Breast epithelium (tissue), 4 donors: ENCODE measurements around the gene ABCA6. TPM values are rescaled to one million over a fixed set of nuclear protein-coding genes. Genes with fewer than 3 reads are reported as not detected.
A peak's percentile ranks its signal among the peaks of the same experiment; 100 is the strongest.

Experiments
- DNase-seq, 2 donors: peaks; one replicate each; pipeline ENCODE4 v3.0.0-alpha.2; 2019; ENCODE audit warnings: low spot score in 2 of 2
- H3K27ac ChIP-seq, 2 donors: fragments of 200-600 bp; sonication (generic) in 1 of 2; one replicate each; pipeline ENCODE4 v1.5.1; 2016 to 2019; ENCODE audit warnings: mild to moderate bottlenecking in 1 of 2
- H3K27me3 ChIP-seq, 2 donors: fragments of 200-600 bp; sonication (generic) in 1 of 2; one replicate each; pipeline versions ENCODE4 v1.5.1 to v1.6.0; 2017 to 2019; ENCODE audit warnings: control low read depth in 1 of 2, mild to moderate bottlenecking in 1 of 2
- H3K36me3 ChIP-seq: fragments of 200-600 bp; one replicate; pipeline ENCODE4 v1.5.1; 2019
- H3K4me1 ChIP-seq, 2 donors: fragments of 200-600 bp; sonication (generic); one replicate each; pipeline ENCODE4 v1.5.1; 2016 to 2019; ENCODE audit warnings: control low read depth in 1 of 2
- H3K4me3 ChIP-seq, 3 donors: fragments of 200-600 bp; sonication (generic); 1 replicate in 2 of 3; 2 replicates in 1 of 3; pipeline ENCODE4 v1.5.1; 2016 to 2019; ENCODE audit warnings: mild to moderate bottlenecking in 3 of 3, moderate library complexity in 2 of 3
- H3K9me3 ChIP-seq, 2 donors: fragments of 200-600 bp; sonication (generic) in 1 of 2; one replicate each; pipeline ENCODE4 v1.5.1; 2016 to 2019; ENCODE audit warnings: control low read depth in 1 of 2
- POLR2A ChIP-seq: fragments of 450-650 bp; IDR thresholded peaks from one replicate; pipeline ENCODE4 v1.6.1; 2016; ENCODE audit warnings: antibody characterized with exemption, mild to moderate bottlenecking, moderate library complexity
- POLR2AphosphoS5 ChIP-seq, 3 donors: sonication (generic); formaldehyde crosslinking; IDR thresholded peaks; one replicate each; pipeline ENCODE4 v1.6.1; 2017; ENCODE audit warnings: antibody characterized with exemption in 3 of 3
- intact Hi-C: fragments of 100-400 bp; cut with DNase I; formaldehyde crosslinking; loops from one replicate; pipeline ENCODE4 v1.15.1; 2023; ENCODE audit warnings: low total_unique reads
- total RNA-seq, 3 donors: library from RNA; depleted of rRNA; stranded (reverse); fragments of >200 nt; gene quantifications; one replicate each; pipeline ENCODE4 v1.1.0, GENCODE V29; 2016
- TF ChIP-seq, protein P1 (sequence below), 3 donors: fragments of 450-650 bp; IDR thresholded peaks; one replicate each; pipeline ENCODE4 v1.5.1; 2016 to 2017; ENCODE audit warnings: antibody characterized with exemption in 3 of 3, mild to moderate bottlenecking in 3 of 3, moderate library complexity in 3 of 3

Gene ABCA6
- total RNA-seq, 3 donors from 2014 or later, result 61.2 to 198 (median 122) TPM

DNA sequence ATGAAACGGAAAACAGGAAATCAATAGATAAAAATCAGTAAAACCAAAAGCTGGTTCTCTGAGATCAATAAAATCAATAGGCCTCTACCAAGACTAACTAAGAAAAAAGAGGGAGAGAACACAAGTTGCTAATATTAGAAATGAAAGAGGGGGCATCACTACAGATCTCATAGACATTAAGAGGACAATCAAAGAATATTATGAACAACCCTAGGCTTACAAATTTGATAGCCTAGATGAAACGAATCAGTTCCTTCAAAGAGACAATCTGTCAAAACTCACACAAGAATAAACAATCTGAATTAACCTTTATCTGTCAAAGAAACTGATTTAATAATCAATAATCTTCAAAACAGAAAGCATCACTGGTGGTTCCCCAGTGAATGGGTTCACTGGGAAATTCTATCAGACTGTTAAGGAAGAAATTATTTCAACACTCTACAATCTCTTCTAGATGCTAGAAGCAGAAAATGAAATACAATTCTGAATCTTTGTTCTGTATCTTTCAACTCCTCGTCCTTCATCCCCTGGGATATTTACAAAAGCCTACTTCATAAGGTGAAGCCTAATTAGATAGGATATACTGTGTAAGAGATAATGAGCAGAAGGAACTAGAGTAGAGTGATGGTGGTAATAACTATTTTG is 85.4 kb downstream of the ABCA6 start:
- DNase-seq, result no peak
- H3K4me1 ChIP-seq, result no peaks in the 10 kb centered on the region
- H3K27me3 ChIP-seq, result no peaks in the 10 kb centered on the region
- H3K27ac ChIP-seq, result no peak overlapping the region
- H3K36me3 ChIP-seq, result no peaks in the 10 kb centered on the region
- TF ChIP-seq, protein P1, sequence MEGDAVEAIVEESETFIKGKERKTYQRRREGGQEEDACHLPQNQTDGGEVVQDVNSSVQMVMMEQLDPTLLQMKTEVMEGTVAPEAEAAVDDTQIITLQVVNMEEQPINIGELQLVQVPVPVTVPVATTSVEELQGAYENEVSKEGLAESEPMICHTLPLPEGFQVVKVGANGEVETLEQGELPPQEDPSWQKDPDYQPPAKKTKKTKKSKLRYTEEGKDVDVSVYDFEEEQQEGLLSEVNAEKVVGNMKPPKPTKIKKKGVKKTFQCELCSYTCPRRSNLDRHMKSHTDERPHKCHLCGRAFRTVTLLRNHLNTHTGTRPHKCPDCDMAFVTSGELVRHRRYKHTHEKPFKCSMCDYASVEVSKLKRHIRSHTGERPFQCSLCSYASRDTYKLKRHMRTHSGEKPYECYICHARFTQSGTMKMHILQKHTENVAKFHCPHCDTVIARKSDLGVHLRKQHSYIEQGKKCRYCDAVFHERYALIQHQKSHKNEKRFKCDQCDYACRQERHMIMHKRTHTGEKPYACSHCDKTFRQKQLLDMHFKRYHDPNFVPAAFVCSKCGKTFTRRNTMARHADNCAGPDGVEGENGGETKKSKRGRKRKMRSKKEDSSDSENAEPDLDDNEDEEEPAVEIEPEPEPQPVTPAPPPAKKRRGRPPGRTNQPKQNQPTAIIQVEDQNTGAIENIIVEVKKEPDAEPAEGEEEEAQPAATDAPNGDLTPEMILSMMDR (IDR thresholded peaks at IDR 0.05), result no peak
- intact Hi-C loops, result no loop called here
- no peaks in the 10 kb centered on the region for H3K9me3 ChIP-seq
- H3K4me3 ChIP-seq, result no peak overlapping the region

DNA sequence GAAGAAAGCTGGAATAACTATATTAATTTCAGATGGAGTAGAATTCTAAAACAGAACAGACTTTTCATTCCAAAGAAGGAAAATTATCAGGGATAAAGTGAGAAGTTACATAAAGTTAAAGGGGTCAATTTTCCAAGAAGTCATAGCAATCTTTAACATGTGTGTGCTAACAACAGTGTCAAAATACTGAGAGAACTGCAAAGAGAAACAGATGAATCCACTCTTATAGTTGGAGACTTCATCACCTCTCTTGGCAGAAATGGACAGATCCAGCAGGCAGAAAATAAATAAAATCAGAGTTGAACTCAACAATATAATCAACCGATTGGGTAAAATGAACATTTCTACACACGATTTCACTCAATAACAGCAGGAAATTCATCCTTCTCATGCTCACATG is 86.4 kb downstream of the ABCA6 start:
- Histone ChIP-seq H3K36me3 (no peaks in the 10 kb centered on the region), H3K4me1 (no peaks in the 10 kb centered on the region), H3K27me3 (no peaks in the 10 kb centered on the region), H3K27ac (no peak overlapping the region), H3K9me3 (no peaks in the 10 kb centered on the region), H3K4me3 (no peak overlapping the region)
- TF ChIP-seq POLR2AphosphoS5 (IDR thresholded peaks at IDR 0.05), result no peak
- TF ChIP-seq, protein P1 (IDR thresholded peaks at IDR 0.05), result no peak
- TF ChIP-seq POLR2A, result no peak
- no peak for DNase-seq
- intact Hi-C loops, result no loop called here

DNA sequence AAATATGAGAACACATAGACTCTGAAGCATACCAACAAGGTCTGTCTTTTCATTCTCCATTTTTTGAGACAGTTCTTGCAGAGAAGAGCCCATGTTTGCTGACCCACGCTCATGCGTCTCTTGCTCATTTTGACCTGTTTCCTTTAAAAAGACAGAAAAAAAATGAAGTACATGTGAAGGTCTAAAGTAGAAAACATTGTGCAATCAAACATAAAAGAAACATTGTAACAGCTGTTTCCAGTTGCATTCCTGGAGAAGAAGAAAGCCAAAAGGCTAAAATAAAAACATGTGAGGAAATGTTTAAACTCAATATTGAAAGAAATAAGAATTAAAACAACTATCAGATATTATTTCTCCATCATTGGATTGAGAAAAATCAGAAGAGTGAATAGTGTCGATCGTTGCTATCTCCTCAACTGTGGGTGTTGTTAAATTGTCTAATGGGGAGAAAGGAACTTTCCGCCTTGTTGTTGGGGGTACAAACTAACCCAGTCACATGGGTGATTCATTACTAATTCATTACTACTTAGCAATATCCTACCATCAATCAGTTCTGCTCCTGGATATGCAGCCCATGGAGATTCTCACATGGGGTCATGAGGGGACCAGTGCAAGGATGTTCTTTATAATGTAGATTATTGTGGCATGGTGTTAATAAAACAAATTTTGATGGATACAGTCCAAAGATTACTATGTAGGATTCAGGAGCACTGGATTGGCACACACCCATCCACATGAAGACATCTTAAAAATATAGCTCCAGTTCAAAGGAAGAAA is 90.5 kb downstream of the ABCA6 start:
- Histone ChIP-seq H3K36me3 (no peaks in the 10 kb centered on the region), H3K4me1 (no peaks in the 10 kb centered on the region), H3K9me3 (no peaks in the 10 kb centered on the region), H3K27me3 (no peaks in the 10 kb centered on the region), H3K4me3 (no peak overlapping the region), H3K27ac (peak overlapping the region; percentile 57 to 66)
- TF ChIP-seq, protein P1 (IDR thresholded peaks at IDR 0.05), result no peak
- peak in 1 of 3 donors; percentile 34 for TF ChIP-seq POLR2AphosphoS5 (IDR thresholded peaks at IDR 0.05)
- intact Hi-C loops, result no loop called here
- no peak for DNase-seq

DNA sequence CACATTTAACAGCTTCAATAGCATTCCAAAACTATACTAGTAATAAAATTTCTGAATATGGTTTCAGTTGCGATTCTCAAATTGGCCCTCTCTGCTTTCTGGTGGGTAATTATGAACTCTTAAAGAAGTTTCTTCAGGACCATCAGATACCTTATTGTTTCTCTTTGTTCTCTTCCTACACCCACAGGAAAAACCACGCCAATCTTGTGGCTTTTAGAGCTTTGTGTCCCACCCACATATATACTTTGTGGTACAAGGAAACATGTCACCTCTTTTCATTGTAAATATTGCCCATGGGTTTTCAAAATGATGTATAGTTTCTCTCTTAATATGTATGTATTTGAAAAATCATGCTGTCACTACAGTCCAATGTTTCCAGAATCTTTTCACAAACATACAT is 93.1 kb downstream of the ABCA6 start:
- no peaks in the 10 kb centered on the region for H3K27me3 ChIP-seq
- intact Hi-C loops, result no loop called here
- peak overlapping the region in 1 of 2 donors; percentile 34 for H3K27ac ChIP-seq

More for the DNA sequence above, 93.1 kb downstream of the ABCA6 start:
- Histone ChIP-seq H3K4me3 (no peak overlapping the region), H3K36me3 (no peaks in the 10 kb centered on the region), H3K4me1 (no peaks in the 10 kb centered on the region), H3K9me3 (no peaks in the 10 kb centered on the region)
- DNase-seq, result no peak
- no peak for TF ChIP-seq POLR2A
- TF ChIP-seq, protein P1 (IDR thresholded peaks at IDR 0.05), result no peak
- no peak for TF ChIP-seq POLR2AphosphoS5 (IDR thresholded peaks at IDR 0.05)
